HS-5 (cell line): ENCODE data around the gene RBFOX2.

Experiments
- DNase-seq: peaks from one replicate; pipeline ENCODE4 v3.0.0-alpha.2; 2012; ENCODE audit warnings: low read depth

RBFOX2 gene

DNA sequence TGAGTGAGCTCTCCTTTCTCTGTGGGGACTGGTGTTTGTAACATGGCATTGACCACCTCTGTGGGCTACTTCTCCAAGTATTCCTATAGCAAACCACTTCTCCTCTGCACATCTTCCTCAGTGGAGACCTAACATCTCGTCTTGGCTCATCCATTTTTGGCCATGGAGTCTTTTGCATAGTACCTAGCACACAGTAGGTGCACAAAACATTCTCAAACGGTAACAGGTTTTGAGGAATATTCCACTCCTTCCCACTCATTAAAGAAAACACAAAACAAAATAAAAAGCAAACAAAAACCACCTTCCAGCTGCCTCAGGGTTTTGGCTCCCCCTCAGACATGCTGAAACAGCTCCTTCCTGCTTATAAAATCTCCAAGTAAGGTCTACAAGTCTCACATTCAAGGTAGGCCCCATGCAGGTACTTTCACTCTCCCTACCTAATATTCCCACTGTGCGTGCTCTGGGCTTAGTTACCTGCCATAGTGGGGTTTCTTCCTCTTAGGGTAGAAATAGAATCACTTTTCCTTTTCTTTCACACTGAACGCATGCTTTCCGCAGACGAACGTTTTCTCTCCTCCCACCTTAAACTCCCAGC is 132.4 kb downstream of the RBFOX2 start:
- no peak for DNase-seq

DNA sequence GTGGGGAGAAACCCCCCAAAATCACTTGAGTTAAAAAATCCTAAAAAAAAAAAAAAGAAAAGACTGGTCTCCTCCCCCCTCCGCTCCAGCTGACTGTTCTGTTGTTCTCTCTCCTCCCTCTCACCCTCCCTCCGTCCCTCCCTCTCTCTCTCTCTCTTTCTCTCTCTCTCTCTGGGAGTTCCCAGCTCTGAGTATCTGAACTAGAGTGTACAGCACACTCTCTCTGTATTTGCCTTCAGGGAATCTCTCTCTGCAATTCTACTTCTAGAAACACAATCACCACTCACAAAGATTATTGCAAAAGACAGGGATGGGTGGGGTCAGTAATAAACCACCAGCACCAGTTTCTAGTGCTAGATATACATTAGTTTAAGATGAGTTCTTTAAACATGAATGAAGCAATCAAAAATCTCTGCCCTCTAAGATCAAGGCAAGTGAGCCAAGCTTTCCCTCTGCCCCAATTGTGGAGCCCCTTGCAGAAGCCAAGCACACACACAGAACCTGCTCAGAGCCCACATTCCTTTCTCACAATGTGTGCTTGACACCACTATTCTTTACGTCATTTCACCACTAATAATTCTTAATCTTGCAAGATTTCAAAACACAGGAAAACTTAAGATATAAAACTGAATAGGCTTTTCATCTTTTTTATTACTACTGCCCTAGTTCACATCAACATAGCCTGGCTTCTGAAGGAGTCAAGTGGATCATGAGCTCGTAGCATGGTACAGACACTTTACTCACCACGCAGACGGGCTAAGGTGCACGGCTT is 133.5 kb downstream of the RBFOX2 start:
- DNase-seq: no peak

DNA sequence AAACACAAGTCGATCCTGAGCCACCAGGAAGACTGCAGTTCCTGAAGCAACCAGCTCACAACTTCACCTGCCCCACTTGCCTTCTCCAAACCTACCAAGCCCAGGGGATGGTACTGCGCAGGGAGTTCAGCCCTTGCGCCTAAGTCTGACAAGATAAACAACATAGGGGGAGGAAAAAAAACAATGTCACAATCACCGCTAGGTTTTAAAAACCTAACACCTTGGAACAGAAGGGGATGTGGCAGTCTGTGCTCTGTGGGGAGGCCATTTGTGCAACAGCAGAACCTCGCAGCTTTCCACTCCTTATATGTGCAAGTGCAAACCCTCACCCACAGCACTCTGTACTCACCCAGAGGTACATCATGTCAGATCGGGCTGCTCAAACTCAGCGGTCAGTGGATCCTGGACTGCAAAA is 134.2 kb downstream of the RBFOX2 start:
- no peak for DNase-seq

DNA sequence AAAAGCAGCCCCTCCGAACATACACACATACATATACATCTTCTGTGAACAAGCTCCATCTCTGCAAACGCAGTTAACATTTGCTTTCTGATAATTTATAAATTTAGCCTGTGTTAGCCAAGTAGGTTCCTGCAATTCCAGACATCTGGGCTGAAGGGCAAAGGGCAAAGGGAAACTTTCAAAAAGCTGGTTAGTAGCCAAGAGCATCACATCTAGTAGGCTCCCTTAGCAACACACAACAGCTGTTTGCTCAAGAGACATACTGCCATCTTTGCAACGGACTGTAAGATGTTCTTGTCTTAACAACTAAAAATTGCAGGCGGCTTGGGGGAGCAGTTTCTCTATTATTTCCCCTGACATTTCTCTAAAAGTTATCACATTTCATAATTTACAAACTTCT is 134.9 kb downstream of the RBFOX2 start:
- DNase-seq: no peak

DNA sequence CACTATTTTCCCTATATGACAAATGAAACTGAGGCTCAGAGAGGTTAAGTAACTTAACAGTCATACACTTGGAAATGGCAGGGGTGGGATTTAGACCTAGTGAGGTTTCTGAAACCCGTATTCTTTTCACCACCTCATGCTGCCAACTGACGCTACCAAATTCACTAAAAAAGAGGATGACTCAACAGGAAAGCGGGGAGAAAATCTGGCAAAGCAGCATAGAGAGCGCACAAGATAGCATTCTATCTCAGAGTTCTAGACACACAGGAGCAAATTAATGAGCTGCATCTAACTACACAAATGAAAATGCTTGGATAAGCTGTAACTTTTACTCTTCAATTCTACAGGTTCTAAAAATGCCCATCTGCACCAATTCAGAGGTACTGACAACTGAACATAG is 136.4 kb downstream of the RBFOX2 start:
- no peak for DNase-seq

DNA sequence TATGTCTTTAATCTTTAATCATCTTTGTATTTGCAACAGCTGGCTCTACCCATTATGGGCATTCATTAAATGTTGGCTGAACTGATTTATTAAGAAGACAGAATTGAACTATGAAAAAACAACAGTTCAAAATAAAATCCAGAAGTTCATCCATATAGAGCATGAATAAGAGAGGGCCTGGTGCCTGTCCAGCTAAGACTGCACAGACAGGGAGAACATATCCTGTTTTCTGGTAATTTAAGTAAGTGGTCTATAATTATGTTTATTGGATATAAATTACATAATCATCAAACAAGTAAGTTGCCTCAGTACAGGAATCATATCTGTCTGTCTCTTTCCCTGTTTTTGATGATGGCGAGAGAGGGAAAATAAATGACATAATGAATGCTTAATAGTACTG is 137.2 kb downstream of the RBFOX2 start:
- no peak for DNase-seq

DNA sequence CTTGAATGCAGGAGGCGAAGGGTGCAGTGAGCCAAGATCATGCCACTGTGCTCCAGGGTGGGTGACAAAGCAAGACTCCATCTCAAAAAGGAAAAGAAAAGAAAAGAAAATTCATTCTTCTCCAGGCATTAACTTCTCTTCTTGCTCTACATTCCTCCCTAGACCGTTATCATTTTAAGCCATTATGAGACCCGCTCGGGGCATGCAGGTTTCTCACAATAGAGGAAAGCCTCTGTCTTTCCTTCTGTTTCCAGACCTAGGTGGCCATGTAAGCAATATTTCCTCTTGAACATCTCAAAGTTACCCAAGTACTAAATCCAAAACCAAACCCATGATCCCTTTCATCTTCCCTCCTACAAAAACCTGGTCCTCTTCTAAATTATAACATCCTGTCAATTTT is 139.6 kb downstream of the RBFOX2 start:
- DNase-seq: no peak

DNA sequence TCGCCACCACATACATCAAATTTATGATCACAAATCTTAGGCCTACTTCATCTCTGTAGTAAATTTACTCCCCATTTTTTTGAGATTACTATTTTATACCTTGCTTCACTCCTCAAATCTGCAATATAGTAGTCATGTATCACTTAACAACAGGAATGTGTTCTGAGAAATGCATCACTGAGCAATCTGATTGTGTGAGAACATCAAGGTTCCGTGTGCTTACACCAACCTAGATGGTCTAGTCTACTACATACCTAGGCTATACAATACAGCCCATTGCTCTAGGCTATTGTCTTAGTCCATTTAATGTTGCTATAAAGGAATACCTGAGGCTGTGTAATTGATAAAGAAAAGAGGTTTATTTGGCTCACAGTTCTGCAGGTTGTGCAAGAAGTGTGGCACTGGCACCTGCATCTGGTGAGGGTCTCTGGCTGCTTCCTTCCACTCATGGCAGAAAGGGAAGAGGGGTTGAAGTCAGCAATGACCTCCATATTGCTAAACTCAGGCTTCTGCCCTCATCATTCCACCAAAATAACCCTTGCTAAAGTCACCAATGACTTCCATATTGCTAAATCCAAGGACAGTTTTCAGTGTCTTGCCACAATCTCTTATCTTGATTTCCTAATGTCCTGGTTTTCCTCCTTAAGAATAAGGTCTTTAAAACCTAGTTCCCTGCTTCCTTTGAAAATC is 140.3 kb downstream of the RBFOX2 start:
- no peak for DNase-seq

DNA sequence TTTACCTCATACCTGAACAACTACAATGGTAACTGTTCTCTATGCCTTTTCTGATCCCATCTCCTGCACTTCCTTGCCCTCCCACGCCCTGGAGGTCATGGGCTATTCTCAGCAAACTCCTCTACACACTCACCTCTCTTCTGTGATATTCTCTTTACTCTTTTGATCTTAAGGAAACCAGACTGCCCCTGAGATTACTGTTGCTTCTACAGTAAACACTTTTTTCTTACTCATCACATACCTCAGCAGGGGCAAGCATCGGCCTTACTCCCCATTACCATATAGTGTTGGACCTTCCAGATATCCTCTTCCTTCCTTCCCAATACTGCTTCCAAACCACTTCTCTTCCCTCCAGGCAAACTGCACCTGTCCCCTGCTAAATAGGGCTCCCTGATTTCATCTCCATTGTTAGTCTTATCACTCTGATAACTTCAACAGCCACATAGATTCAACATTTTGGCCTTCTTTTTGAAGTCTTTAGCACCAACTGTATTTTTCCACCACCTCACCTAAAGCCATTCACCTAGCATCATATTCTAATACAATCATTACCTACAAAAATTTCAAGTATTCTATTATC is 141.2 kb downstream of the RBFOX2 start:
- no peak for DNase-seq

DNA sequence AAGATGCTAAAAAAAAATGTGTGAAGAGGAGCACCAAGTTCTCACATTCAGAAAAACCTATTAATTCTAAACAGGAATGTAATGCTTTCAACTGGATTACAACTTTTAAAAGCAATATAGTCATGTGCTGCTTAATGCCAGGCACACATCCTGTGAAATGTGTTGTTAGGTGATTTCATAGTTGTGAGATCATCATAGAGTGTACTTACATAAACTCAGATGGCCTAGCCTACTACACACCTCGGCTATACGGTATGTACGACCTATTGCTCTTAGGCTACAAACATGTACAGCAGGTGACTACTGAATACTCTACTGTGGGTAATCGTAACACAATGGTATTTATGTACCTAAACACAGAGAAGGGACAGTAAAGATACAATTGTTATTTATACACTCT is 142.3 kb downstream of the RBFOX2 start:
- no peak for DNase-seq

DNA sequence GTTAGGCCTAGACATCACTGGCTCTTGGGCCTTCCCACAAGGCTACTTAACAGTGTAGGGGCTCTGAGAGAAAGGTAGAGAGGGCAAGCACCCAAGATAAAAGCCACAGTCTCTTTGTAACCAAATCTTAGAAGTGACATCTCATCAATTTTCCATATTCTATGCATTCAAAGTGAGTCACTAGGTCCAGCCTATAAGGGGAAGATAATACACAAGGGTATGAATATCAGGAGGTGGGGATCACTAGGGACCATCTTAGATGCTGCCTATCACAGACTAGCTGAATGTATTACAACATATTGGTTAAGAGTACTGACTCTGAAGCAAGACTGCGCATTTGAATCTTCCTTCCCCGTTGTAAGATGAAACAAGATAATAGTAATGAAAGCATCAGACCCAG is 144.1 kb downstream of the RBFOX2 start:
- DNase-seq: no peak

DNA sequence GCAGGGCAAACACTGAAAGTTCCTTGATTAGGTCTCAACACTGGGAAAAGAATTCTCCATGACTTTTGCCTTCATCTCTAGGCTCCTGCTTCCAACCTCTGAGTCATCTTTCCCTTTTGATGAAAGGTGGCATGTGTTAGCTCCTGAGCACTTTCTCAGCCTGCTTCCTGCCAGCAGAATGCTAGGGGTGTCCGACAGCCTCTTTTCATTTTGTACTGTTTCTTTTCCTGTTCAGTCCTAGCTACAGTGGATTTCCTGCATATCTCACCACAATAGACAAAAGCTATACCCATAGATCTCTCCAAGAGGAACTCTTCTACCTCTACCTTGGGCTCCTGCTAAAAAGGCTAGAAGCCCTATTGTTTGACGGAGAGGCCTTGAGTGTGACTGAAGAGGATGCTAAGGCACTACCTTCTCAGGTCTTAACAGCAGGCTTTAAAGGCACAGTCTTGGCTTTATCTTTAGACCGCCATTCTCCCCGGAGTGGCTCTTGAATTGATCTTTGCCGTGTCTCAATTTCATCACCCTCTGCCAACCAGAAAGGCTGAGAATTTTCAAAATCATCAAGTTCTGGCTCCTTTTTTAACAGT is 145.5 kb downstream of the RBFOX2 start:
- no peak for DNase-seq

DNA sequence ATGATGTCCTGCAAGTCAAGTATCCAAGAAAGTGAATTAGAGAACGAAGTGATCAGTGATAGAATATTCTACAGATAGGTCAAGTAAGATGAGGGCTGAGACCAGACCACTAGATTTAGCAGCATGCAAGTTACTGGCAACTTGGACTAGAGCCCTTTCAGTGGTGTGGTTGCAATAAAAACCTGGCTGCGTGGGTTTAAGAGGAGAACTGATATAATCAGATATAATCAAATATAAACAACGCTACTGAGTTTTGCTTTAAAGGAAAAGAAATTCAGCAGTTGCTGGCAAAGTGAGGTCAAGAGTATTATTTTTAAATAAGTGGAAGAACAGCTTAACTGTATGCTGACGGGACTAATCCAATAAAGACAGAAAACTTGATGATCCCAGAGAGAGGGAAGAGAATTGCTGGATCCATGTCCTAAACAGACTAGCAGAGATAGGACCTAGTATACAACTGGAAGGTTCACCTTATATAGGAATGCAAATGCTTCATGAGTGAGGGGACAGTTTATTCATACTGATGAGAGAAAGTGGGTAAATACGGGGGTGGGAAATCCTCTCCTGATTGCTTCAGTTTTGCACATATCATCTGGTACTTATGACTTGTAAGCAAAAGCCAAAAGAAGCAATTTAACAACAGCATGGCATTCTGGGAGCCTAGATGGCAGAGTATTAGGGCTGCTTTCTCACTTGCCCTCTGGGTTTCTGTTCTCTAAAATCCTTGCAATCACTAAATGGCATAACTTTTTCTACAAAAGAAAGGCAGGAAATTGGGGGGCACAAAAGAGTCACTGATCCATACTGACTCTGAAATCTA is 146.2 kb downstream of the RBFOX2 start:
- no peak for DNase-seq

DNA sequence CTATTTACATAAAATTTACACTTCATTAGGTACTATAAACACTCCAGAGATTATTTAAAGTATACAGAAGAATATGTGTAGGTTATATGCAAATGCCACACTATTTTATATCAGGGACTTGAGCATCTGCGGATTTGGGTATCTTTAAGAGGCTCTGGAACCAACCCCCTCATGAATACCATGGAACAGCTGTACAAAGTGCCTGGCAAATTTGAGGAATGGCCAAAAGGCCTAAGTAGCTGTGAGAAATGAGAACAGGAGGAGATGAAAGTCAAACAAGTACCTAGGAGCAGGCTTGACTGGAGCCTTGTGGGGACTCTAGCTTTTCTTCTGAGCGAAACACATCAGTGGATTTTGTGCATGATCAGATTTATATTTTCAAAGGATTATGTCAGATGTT is 149.3 kb downstream of the RBFOX2 start:
- no peak for DNase-seq

DNA sequence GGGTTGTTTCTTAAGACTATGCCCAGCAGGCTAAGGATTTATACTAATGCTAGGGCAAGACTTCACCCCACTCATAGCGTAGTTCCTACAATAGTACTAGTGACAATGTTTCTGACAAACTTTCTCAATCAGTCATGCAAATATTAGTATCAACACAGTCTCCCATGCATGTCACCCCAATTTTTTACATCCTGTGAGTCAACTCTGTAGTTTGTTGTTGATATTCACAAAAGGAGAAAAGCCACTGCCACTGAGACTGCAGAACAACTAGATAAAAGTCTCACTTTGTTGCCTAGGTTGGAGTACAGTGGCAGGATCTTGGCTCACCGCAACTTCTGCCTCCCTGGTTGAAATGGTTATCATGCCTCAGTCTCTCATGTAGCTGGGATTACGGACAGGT is 155.2 kb downstream of the RBFOX2 start:
- no peak for DNase-seq

DNA sequence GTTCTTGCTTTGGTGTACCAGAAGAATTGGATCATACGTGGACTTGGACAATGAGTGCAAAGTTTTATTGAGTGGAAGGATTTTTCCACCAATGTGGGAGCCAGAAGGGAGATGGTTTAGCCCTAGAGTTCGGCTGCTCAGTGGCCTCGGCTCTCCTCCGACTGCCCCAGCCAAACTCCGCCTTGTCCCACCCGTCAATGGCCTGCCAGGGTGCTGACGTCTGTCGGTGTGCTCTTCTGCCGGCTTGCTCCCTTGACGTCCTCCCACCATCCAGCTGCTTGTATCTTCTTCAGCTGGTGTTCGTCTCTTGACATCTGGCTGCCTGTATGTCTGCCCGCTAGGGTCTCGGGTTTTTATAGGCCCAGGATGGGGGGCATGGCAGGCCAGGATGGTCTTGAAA is 156.2 kb downstream of the RBFOX2 start:
- DNase-seq: no peak

DNA sequence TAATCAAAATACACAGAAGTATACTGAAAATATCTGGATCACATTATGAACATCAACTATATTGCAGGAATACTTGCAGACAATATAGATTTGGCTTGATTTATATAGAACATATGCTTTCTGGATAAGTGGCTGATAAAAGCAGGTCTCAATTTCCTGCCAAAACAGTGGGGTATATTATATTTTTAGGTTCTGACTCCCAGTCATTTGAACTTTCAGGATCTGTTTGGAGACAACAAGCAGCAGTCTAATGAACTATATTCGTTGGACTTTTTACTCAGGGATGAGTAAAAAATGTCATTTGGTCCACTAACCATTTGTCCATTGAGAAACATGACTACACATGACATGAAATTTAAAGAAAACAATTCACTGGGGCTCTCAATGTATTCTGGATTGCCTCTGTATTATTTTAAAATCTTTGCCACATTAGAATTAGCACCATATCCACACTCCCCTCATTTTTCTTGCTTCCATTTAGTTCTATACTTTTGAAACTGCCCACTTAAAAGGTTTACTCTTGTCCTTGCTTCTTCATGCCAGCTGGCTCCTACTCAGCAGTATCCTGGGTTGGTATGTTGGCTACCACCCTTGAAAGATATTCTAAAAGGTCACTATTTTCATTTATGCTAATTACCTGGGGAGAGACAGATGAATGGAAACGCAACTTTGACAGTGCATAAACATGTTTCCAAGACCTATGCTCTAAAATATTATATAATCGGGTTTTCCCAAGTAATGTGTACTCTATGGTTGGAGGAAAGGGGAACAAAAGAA is 157.9 kb downstream of the RBFOX2 start:
- no peak for DNase-seq

DNA sequence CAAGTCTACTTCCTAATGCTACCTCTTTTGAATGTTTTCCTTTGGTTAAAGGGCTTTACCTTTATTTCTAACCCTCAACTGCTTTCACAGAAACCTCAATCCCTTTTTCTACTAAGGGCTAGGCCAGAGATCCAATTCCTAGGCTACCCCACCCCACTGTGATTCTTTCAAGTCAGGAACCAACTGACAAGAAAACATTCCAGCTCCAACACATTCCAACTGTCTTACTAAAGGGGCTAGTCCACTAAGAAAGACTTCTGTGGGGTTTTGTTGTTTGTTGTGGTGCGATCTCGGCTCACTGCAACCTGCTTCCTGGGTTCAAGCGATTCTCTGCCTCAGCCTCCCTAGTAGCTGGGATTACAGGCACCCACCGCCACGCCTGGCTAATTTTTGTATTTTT is 159.7 kb downstream of the RBFOX2 start:
- no peak for DNase-seq

DNA sequence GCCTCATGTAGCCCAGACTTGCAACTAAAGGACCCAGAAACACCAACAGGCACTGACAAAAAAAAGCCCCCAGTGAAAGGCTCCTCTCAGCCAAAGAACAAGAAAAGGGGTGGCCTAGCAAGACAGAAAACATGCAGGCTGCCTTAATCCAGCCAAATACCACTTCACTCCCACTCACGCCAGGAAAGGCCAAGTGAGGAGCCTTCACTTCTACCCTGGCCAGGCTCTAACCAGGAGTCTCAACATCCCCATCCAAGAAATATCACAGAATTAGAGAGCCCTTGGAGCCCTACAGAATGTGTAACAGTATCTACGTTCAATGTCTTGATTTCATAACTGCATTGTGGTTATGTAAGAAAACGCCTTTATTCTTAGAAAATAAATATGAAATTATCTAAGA is 162.0 kb downstream of the RBFOX2 start:
- no peak for DNase-seq

DNA sequence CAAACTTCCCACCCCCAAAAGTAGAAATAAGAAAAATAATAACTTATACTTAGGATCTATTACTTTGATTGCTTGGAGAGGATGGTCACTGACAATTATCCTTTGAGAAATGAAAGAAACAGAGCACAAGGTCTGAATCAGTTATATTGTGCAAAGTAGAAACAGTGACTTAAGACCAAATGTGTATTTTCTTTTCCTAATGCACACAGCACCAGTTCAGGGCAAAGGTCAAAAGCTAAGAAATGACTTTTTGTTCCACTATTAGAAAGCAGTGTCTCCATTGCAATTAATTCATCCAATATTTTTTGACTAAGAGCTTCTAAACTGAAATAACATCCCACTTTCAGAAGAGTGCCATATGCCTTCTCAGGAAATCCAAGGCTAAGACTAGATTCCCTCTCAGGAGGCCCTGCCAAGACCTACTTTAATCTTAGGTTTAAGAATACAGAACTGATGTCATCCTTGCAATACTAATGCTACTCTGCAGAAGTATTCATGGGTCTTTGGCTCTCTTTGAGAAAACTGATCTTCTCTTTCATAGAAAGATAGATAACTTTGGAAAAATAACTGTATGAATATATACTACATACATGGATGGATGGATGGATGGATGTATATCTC is 164.0 kb downstream of the RBFOX2 start:
- no peak for DNase-seq

DNA sequence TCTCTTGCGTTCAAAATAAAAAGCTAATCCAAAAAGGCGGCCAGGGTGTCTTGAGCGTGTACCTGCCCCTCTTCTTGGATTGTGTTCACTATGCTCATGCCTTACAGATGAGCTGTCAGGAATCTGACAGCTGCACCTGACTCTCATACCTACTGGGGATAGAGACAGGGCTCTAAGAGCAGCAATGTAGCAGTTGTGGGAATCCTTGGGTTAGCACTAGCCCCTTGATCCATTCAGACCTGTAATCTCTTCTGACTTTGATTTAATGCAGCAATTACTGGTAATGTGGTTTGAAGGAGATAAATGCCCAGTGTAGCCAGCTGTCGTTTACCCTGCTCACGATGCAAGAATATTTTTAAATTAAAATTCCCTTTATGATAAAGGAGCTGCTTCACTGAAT is 165.2 kb downstream of the RBFOX2 start:
- DNase-seq: no peak
